GM23338 (cell line): Measurements from ENCODE around the gene PDK4. TPM values are rescaled to one million over a fixed set of nuclear protein-coding genes. Genes with fewer than 3 reads are reported as not detected.

Experiments
- ATAC-seq: fragments of 200-7000 bp; cut with Tn5 transposase; 3 replicates; pipeline ENCODE4 v1.9.1; 2020
- DNase-seq: peaks from one replicate; pipeline ENCODE4 v3.0.0-alpha.2; 2015; ENCODE audit warnings: low spot score
- H2AFZ ChIP-seq: fragments of 200-600 bp; sonication (generic); 2 replicates; pipeline ENCODE4 v1.8.0; 2016; ENCODE audit warnings: antibody characterized with exemption, mild to moderate bottlenecking, moderate library complexity
- H3F3A ChIP-seq: fragments of 200-600 bp; sonication (generic); replicated peaks from 2 replicates; pipeline ENCODE4 v1.8.0; 2017; ENCODE audit warnings: antibody characterized with exemption, mixed run types, low read depth
- H3K27ac ChIP-seq: fragments of 200-600 bp; sonication (generic); 2 replicates; pipeline ENCODE4 v1.6.1; 2016; ENCODE audit warnings: low read depth
- H3K27me3 ChIP-seq: fragments of 200-600 bp; sonication (generic); 2 replicates; pipeline ENCODE4 v1.8.0; 2016; ENCODE audit warnings: mild to moderate bottlenecking, mixed run types, moderate library complexity; ENCODE audit not compliant: insufficient read depth
- H3K36me3 ChIP-seq: fragments of 200-600 bp; sonication (generic); 2 replicates; pipeline ENCODE4 v1.8.0; 2016; ENCODE audit warnings: mild to moderate bottlenecking; ENCODE audit not compliant: insufficient read depth
- H3K4me1 ChIP-seq: fragments of 200-600 bp; sonication (generic); 2 replicates; pipeline ENCODE4 v1.8.0; 2016; ENCODE audit warnings: mild to moderate bottlenecking, moderate library complexity; ENCODE audit not compliant: insufficient read depth
- H3K4me2 ChIP-seq: fragments of 200-600 bp; sonication (generic); 2 replicates; pipeline ENCODE4 v1.7.1; 2017; ENCODE audit warnings: mixed run types
- H3K4me3 ChIP-seq: fragments of 200-600 bp; sonication (generic); 2 replicates; pipeline ENCODE4 v1.6.1; 2016; ENCODE audit warnings: mixed run types
- H3K79me2 ChIP-seq: fragments of 200-600 bp; sonication (generic); replicated peaks from 2 replicates; pipeline ENCODE4 v1.8.0; 2017; ENCODE audit warnings: mild to moderate bottlenecking; ENCODE audit not compliant: insufficient read depth
- H3K9me2 ChIP-seq: fragments of 200-600 bp; sonication (generic); 2 replicates; pipeline ENCODE4 v1.8.0; 2017; ENCODE audit not compliant: insufficient read depth
- H4K20me1 ChIP-seq: fragments of 200-600 bp; sonication (generic); replicated peaks from 2 replicates; pipeline ENCODE4 v1.8.0; 2017; ENCODE audit warnings: mild to moderate bottlenecking; ENCODE audit not compliant: insufficient read depth
- H3K27ac Mint-ChIP-seq: 2 replicates; pipeline ENCODE4 v1.8.0; 2020; ENCODE audit warnings: inconsistent platforms, mild to moderate bottlenecking, moderate library complexity, mixed read lengths
- H3K27me3 Mint-ChIP-seq: 3 replicates; pipeline ENCODE4 v1.8.0; 2022; ENCODE audit warnings: low read depth, mild to moderate bottlenecking, moderate library complexity, mixed read lengths, inconsistent platforms; ENCODE audit not compliant: insufficient read depth, poor library complexity
- H3K36me3 Mint-ChIP-seq: 3 replicates; pipeline ENCODE4 v1.8.0; 2021; ENCODE audit warnings: low read depth, mild to moderate bottlenecking, inconsistent platforms, moderate library complexity, mixed read lengths
- H3K4me1 Mint-ChIP-seq: 3 replicates; pipeline ENCODE4 v1.8.0; 2020; ENCODE audit warnings: mild to moderate bottlenecking, inconsistent platforms, mixed read lengths
- H3K4me3 Mint-ChIP-seq: 3 replicates; pipeline ENCODE4 v1.8.0; 2021; ENCODE audit warnings: moderate library complexity, mild to moderate bottlenecking, inconsistent platforms, mixed read lengths
- H3K9me3 Mint-ChIP-seq: 3 replicates; pipeline ENCODE4 v1.8.0; 2020; ENCODE audit warnings: moderate library complexity, mild to moderate bottlenecking, inconsistent platforms, mixed read lengths
- EZH2 ChIP-seq: fragments of 200-600 bp; sonication (generic); IDR thresholded peaks from one replicate; pipeline ENCODE4 v1.8.0; 2017; ENCODE audit warnings: antibody characterized with exemption, mild to moderate bottlenecking, low read depth; ENCODE audit not compliant: unreplicated experiment
- EZH2phosphoT487 ChIP-seq: fragments of 200-600 bp; sonication (generic); IDR thresholded peaks from one replicate; pipeline ENCODE4 v1.8.1; 2018; ENCODE audit warnings: antibody characterized with exemption; ENCODE audit not compliant: unreplicated experiment
- NANOG ChIP-seq: IDR thresholded peaks from 2 replicates; pipeline ENCODE4 v1.6.1; 2016; ENCODE audit warnings: antibody characterized with exemption, borderline replicate concordance
- POLR2AphosphoS5 ChIP-seq: IDR thresholded peaks from 2 replicates; pipeline ENCODE4 v1.6.1; 2016; ENCODE audit warnings: antibody characterized with exemption, low read depth
- ZNF114 ChIP-seq: fragments of 250-450 bp; sonication (Bioruptor Pico); IDR thresholded peaks from 2 replicates; pipeline ENCODE4 v1.5.0; 2020; ENCODE audit warnings: mild to moderate bottlenecking, moderate library complexity
- ZNF462 ChIP-seq: fragments of 250-450 bp; sonication (Bioruptor Pico); IDR thresholded peaks from 2 replicates; pipeline ENCODE4 v1.5.0; 2020; ENCODE audit warnings: mild to moderate bottlenecking, moderate library complexity
- polyA plus RNA-seq: library from polyadenylated mRNA; unstranded; fragments of >200 nt; fragmentation: Nextera tagmentation; extraction: Ambion mirVana; gene quantifications from 2 replicates; pipeline ENCODE4 v1.2.1, GENCODE V29; 2016
- total RNA-seq: library from RNA; depleted of rRNA; stranded (reverse); fragments of >200 nt; shearing (Covaris generic); gene quantifications from 2 replicates; pipeline ENCODE4 v1.2.3, GENCODE V29; 2014
- TF ChIP-seq, protein P1 (sequence below): IDR thresholded peaks from one replicate; pipeline ENCODE4 v1.6.1; 2018; ENCODE audit warnings: antibody characterized with exemption; ENCODE audit not compliant: unreplicated experiment

PDK4 gene
- total and polyA plus RNA-seq, 2 experiments from 2014 or later: 0.32 TPM; not detected in 1

DNA sequence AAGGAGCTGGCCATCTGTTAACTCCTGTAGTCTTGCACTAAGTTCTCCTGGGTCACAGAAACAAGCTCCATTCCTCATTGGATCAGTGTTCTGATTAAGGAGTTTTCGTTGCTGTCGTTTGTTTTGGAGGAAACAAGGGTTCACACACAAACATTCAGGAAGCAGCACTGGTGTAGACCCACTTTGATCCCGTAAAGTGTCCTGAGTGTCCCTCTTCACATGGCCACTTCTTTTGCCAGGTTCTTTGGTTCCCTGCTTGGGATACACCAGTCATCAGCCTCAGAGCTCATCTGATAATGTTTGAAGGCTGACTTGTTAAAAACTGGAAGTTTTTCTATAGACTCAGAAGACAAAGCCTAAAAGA, 10.9 kb downstream of the PDK4 start (continued):
- TF ChIP-seq, protein P1, sequence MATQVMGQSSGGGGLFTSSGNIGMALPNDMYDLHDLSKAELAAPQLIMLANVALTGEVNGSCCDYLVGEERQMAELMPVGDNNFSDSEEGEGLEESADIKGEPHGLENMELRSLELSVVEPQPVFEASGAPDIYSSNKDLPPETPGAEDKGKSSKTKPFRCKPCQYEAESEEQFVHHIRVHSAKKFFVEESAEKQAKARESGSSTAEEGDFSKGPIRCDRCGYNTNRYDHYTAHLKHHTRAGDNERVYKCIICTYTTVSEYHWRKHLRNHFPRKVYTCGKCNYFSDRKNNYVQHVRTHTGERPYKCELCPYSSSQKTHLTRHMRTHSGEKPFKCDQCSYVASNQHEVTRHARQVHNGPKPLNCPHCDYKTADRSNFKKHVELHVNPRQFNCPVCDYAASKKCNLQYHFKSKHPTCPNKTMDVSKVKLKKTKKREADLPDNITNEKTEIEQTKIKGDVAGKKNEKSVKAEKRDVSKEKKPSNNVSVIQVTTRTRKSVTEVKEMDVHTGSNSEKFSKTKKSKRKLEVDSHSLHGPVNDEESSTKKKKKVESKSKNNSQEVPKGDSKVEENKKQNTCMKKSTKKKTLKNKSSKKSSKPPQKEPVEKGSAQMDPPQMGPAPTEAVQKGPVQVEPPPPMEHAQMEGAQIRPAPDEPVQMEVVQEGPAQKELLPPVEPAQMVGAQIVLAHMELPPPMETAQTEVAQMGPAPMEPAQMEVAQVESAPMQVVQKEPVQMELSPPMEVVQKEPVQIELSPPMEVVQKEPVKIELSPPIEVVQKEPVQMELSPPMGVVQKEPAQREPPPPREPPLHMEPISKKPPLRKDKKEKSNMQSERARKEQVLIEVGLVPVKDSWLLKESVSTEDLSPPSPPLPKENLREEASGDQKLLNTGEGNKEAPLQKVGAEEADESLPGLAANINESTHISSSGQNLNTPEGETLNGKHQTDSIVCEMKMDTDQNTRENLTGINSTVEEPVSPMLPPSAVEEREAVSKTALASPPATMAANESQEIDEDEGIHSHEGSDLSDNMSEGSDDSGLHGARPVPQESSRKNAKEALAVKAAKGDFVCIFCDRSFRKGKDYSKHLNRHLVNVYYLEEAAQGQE: no peak

- Histone ChIP-seq H3K4me1 (no peaks in the 10 kb centered on the region), H4K20me1 (no peaks in the 10 kb centered on the region), H3K4me2 (no peak overlapping the region), H3K79me2 (no peaks in the 10 kb centered on the region), H3F3A (no peaks in the 10 kb centered on the region), H2AFZ (no peak overlapping the region), H3K36me3 (no peaks in the 10 kb centered on the region), H3K4me3 (no peak overlapping the region), H3K9me2 (no peaks in the 10 kb centered on the region), H3K27me3 (no peaks in the 10 kb centered on the region), H3K27ac (no peak overlapping the region)
- DNase-seq: no peak
- no peak for ATAC-seq
- Mint-ChIP-seq H3K27me3 (no peaks in the 10 kb centered on the region), H3K4me3 (no peak overlapping the region), H3K4me1 (peaks cover 11% of the 10 kb centered on the region; the same call in 2 of the 3 replicates), H3K9me3 (no peaks in the 10 kb centered on the region), H3K36me3 (no peaks in the 10 kb centered on the region), H3K27ac (no peak overlapping the region)
- TF ChIP-seq EZH2phosphoT487: no peak
- no peak for TF ChIP-seq NANOG
Measured at GRCh38 chr7:95584769-95585425, 11.4 kb downstream of the PDK4 start.

DNA sequence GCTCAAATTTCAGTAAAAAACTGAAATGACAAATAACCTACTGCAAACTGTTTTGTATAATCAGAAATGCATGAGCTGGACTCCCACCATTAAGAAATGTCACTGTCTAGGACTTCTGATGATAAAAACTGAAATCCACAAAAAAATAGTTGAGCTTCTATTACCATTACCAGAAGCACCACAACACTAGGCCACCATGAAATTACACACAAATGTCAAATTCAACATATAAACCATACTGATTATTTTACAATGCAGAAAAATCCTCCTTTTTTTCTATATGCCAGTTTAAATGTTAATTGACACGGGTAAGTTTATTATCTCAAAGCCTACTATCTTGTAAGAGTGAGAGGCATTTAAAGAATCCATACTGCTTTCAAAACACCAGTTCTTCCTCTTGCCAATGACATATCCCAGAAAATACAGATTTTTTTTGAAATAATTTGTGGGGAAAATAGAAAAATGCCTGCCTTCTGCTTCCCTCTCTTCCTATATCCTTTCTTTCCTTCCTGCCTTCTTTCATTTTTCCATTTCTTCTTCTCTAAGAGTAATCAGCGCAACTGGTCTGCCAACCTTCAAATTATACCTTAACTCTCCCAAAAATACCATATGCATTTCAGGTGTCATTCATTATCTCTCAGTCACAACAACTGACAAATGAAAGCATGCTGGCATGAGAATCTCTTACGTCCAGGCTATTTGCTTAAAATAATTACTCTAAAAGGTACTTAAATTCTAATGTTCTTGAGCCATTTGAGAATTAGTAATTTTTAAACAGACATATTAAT, 12.3 kb downstream of the PDK4 start:
- DNase-seq (no peak), ATAC-seq (no peak)
- Mint-ChIP-seq H3K27me3 (no peaks in the 10 kb centered on the region), H3K4me3 (no peak overlapping the region), H3K4me1 (peaks cover 8% of the 10 kb centered on the region; the same call in 2 of the 3 replicates), H3K36me3 (no peaks in the 10 kb centered on the region), H3K27ac (no peak overlapping the region), H3K9me3 (no peaks in the 10 kb centered on the region)
- no peaks in the 10 kb centered on the region for H3K4me1 ChIP-seq
- H3K27ac ChIP-seq: no peak overlapping the region
- H3K79me2 ChIP-seq: no peaks in the 10 kb centered on the region
- no peak overlapping the region for H2AFZ ChIP-seq
- H3F3A ChIP-seq: no peaks in the 10 kb centered on the region
- H3K27me3 ChIP-seq: no peaks in the 10 kb centered on the region
- H3K4me2 ChIP-seq: no peak overlapping the region
- no peaks in the 10 kb centered on the region for H4K20me1 ChIP-seq
- no peak overlapping the region for H3K4me3 ChIP-seq
- no peaks in the 10 kb centered on the region for H3K36me3 ChIP-seq
- H3K9me2 ChIP-seq: no peaks in the 10 kb centered on the region
- TF ChIP-seq EZH2 (no peak), ZNF462 (CRISPR knock-in tag) (no peak), POLR2AphosphoS5 (no peak), NANOG (no peak), ZNF114 (CRISPR knock-in tag) (no peak), EZH2phosphoT487 (no peak)
